Coronary artery (tissue), 2 donors: ENCODE data around the gene HSP90AB1.

ENCODE experiments used
- DNase-seq: peaks from one replicate; pipeline ENCODE4 v3.0.0-alpha.2; 2017; ENCODE audit warnings: low spot score
- H3K27ac ChIP-seq, 2 donors: fragments of 200-600 bp; sonication (generic); one replicate each; pipeline ENCODE4 v1.5.1; 2016 to 2019
- H3K4me3 ChIP-seq: fragments of 200-600 bp; sonication (generic); 2 replicates; pipeline ENCODE4 v1.5.1; 2016; ENCODE audit warnings: mild to moderate bottlenecking, moderate library complexity
- TF ChIP-seq, protein P1 (sequence below): fragments of 200-600 bp; sonication (generic); IDR thresholded peaks from one replicate; pipeline ENCODE4 v1.5.1; 2019; ENCODE audit warnings: antibody characterized with exemption

Gene HSP90AB1

GRCh38 chr6:44235891-44236516 is 10.9 kb upstream of the HSP90AB1 start:
- peak overlapping the region in 1 of 2 donors; percentile 62 for H3K27ac ChIP-seq
- TF ChIP-seq, protein P1, sequence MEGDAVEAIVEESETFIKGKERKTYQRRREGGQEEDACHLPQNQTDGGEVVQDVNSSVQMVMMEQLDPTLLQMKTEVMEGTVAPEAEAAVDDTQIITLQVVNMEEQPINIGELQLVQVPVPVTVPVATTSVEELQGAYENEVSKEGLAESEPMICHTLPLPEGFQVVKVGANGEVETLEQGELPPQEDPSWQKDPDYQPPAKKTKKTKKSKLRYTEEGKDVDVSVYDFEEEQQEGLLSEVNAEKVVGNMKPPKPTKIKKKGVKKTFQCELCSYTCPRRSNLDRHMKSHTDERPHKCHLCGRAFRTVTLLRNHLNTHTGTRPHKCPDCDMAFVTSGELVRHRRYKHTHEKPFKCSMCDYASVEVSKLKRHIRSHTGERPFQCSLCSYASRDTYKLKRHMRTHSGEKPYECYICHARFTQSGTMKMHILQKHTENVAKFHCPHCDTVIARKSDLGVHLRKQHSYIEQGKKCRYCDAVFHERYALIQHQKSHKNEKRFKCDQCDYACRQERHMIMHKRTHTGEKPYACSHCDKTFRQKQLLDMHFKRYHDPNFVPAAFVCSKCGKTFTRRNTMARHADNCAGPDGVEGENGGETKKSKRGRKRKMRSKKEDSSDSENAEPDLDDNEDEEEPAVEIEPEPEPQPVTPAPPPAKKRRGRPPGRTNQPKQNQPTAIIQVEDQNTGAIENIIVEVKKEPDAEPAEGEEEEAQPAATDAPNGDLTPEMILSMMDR, result no peak
- DNase-seq, result no peak
- no peak overlapping the region for H3K4me3 ChIP-seq

GRCh38 chr6:44237021-44237812 is 9.7 kb upstream of the HSP90AB1 start:
- peak; percentile 99 for DNase-seq
- TF ChIP-seq, protein P1, result no peak
- H3K27ac ChIP-seq, result peak overlapping the region; percentile 98 to 99
- peak overlapping the region; percentile 76 for H3K4me3 ChIP-seq

- DNase-seq, result peak; percentile 91
- TF ChIP-seq, protein P1, result peak; percentile 97
- H3K27ac ChIP-seq, result peak overlapping the region; percentile 98 to 99
- H3K4me3 ChIP-seq, result peak overlapping the region; percentile 76
Observed at GRCh38 chr6:44237813-44238433, 9.0 kb upstream of the HSP90AB1 start.

DNA sequence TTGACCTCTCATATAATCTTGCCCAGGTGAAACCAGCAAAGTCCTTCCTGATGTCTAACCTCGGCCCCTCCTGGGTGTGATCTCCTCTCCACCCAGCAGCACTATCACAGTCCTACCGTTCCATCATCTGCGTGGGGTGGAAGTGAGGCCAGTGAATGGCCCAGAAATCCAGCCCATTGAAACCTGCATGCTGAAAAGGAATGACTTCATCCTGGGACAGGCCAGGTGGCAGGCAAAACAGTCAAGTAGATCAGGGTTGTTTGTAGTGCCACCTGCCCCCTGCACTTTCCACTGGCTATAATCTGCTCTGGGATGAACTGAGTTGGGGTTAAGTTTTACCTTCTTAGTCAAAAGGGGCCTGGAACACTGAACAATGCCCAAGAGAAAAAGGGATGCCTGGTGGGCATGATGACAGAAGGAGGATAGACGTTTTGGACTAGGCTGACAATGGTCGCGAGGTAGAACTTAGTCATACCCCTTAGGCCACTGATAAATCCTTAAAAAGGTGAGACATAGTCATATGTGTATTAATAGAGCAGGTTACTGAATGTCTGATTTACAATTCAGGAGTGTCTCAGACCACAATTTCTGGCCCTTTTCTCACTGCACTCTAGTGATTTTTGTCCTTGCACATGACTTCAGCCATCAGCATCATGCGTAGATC is 8.1 kb upstream of the HSP90AB1 start:
- DNase-seq, result no peak
- TF ChIP-seq, protein P1, result no peak
- Histone ChIP-seq H3K4me3 (no peak overlapping the region), H3K27ac (peak overlapping the region; percentile 98 to 99)

GRCh38 chr6:44243345-44243744 is 3.6 kb upstream of the HSP90AB1 start:
- Histone ChIP-seq H3K27ac (no peak overlapping the region), H3K4me3 (no peak overlapping the region)
- TF ChIP-seq, protein P1, result no peak
- no peak for DNase-seq

- Histone ChIP-seq H3K27ac (peak overlapping the region; percentile 100), H3K4me3 (peak overlapping the region; percentile 79)
- TF ChIP-seq, protein P1, result no peak
- no peak for DNase-seq
Observed at GRCh38 chr6:44245391-44245911, 1.4 kb upstream of the HSP90AB1 start.
